Measurements from ENCODE around the gene UBE2M. TPM values are rescaled to one million over a fixed set of nuclear protein-coding genes. Genes with fewer than 3 reads are reported as not detected.

Gene UBE2M
- total and polyA plus RNA-seq, 10 donors = 19.1 to 66.9 (median 40.4) TPM

DNA sequence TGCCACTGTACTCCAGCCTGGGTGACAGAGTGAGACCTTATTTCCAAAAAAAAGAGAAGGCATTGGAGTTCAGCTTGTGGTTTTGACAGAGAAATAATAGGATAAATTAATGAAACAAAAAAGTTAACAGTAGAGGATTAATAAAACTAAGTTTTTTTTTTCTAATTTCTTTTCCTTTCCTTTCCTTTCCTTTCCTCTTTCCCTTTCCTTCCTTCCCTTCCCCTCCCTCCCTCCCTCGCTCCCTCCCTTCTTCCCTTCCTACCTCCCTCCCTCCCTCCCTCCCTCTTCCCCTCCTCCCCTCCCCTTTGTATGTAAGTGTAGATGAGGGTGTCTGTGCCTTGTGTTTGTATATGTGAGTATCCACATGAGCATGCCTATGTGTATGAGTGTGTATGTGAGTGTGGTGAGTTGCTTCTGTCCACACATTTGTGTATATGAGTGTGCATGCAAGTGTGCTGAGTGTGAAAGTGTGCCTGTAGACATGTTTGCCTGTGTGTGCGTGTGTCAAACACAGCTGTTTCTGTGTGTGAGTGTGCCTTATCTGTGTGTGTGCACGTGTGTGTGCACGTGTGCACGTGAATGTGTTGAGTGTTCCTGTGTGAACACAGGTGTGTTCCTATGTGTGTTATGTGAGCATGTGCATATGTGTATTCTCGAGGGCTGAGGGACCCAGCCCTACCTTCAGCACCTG, 27.2 kb upstream of the UBE2M start:
- no peak overlapping the region for H3K27ac ChIP-seq
- H3K9me3 ChIP-seq = no peaks in the 10 kb centered on the region
- intact Hi-C loops (cut with DNase I; ENCODE audit: low total_unique reads) = no loop called here
- 75 to 94% (median 82%) methylated on average over 5 to 6 of the region's 6 CpGs for WGBS, 5 donors
- H3K36me3 ChIP-seq = peaks cover 0 to 34% (median 24%) of the 10 kb centered on the region in 6 donors
- H3K27me3 ChIP-seq (replicated peaks in 1 of 7) = no peaks in the 10 kb centered on the region
- no peak overlapping the region for H3K4me3 ChIP-seq
- H3K4me1 ChIP-seq = peaks cover 0 to 14% (median 9%) of the 10 kb centered on the region in 6 donors
- no peak for TF ChIP-seq POLR2AphosphoS5 (IDR thresholded peaks at IDR 0.05)
- no peak for TF ChIP-seq CTCF (IDR thresholded peaks at IDR 0.05 in 8 of 11, conservative IDR thresholded peaks at IDR 0.05 in 3 of 11)
- TF ChIP-seq POLR2A (IDR thresholded peaks at IDR 0.05) = no peak
- no peak for DNase-seq

DNA sequence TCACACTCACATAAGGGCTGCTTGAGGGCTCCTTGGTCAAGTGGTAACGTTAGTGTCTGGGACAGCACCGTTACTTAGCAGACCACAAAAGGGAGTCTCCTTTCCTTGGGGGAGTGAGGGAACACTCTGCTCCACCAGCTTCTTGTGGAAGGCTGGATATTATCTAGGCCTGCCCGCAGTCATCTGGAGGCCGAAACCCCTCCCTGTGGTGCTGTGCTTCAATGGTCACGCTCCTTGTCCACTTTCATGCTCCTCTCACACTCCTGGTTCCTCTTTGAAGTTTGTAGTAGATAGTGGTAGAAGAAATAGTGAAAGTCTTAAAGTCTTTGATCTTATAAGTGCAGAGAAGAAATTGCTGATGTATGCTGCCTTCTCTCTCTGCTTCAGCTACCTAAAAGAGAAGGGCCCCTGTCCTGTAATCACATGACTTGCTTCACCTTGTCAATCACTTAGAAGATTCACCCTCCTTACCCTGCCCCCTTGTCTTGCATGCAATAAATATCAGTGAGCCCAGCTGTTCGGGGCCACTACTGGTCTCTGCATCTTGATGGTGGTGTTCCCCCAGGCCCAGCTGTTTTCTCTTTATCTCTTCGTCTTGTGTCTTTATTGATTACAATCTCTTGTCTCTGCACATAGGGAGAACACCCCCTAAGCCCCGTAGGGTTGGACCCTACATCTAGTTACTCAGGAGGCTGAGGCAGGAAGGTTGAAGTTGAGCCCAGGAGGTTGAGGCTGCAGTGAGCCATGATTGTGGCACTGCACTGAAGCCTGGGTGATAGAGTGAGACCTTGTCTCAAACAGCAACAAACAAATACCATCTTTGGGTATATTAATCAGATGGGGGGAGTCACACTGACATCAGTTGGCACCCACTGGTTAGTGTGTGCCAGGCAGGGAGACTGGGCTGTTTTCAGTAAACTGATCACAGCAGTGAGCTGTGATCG, 26.4 kb upstream of the UBE2M start:
- intact Hi-C loops (cut with DNase I; ENCODE audit: low total_unique reads) = no loop called here
- no peak overlapping the region for H3K27ac ChIP-seq
- H3K4me1 ChIP-seq = peaks cover 0 to 17% (median 9%) of the 10 kb centered on the region in 6 donors
- DNase-seq = no peak
- H3K9me3 ChIP-seq = no peaks in the 10 kb centered on the region
- H3K27me3 ChIP-seq (replicated peaks in 1 of 7) = no peaks in the 10 kb centered on the region
- WGBS, 5 donors = 77 to 86% (median 83%) methylated on average over 8 to 9 of the region's 9 CpGs
- H3K36me3 ChIP-seq = peaks cover 0 to 34% (median 24%) of the 10 kb centered on the region in 6 donors
- no peak overlapping the region for H3K4me3 ChIP-seq
- no peak for TF ChIP-seq POLR2A (IDR thresholded peaks at IDR 0.05)
- TF ChIP-seq CTCF (IDR thresholded peaks at IDR 0.05 in 8 of 11, conservative IDR thresholded peaks at IDR 0.05 in 3 of 11) = no peak
- no peak for TF ChIP-seq POLR2AphosphoS5 (IDR thresholded peaks at IDR 0.05)

DNA sequence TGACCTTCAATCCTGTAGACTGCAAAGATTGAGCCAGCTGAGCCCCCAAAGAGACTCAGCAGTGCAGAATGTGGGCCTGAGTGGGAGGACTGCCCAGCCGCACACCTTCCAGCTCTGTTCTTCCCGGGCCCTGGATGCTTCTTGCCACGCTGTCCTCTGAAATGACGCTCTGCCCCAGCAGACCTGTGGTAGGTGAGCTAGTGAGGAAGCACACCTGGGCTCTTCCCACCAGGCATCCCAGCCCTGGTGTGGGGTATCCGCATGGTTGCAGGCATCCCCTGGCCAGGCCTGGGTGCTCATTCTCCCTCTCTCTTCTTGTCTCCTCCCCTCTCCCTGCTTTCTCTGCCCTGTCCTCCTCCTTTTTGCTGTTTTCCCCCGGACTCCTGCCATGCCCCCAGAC, 24.6 kb upstream of the UBE2M start:
- no peaks in the 10 kb centered on the region for H3K9me3 ChIP-seq
- H3K4me1 ChIP-seq = peaks cover 3 to 33% (median 17%) of the 10 kb centered on the region in 6 donors
- peaks cover 0 to 34% (median 24%) of the 10 kb centered on the region in 6 donors for H3K36me3 ChIP-seq
- no peak for DNase-seq
- H3K4me3 ChIP-seq = no peak overlapping the region
- H3K27me3 ChIP-seq (replicated peaks in 1 of 7) = no peaks in the 10 kb centered on the region
- WGBS, 5 donors = 91 to 100% (median 96%) methylated on average over 6 of the region's 6 CpGs
- no peak for TF ChIP-seq POLR2AphosphoS5 (IDR thresholded peaks at IDR 0.05)
- no peak for TF ChIP-seq POLR2A (IDR thresholded peaks at IDR 0.05)
- TF ChIP-seq CTCF (IDR thresholded peaks at IDR 0.05 in 8 of 11, conservative IDR thresholded peaks at IDR 0.05 in 3 of 11) = no peak
- intact Hi-C loops (cut with DNase I; ENCODE audit: low total_unique reads) = no loop called here
- no peak overlapping the region for H3K27ac ChIP-seq
